Mesendoderm (in vitro differentiated cells): ENCODE measurements around the gene YJEFN3.

Experiments
- DNase-seq: peaks from one replicate; pipeline ENCODE4 v3.0.0; 2013
- H2AK5ac ChIP-seq: 2 replicates; pipeline ENCODE4 v1.6.1; 2013; ENCODE audit warnings: low read length, inconsistent platforms
- H2BK120ac ChIP-seq: 2 replicates; pipeline ENCODE4 v1.6.1; 2013; ENCODE audit warnings: low read depth, mild to moderate bottlenecking, low read length, moderate library complexity, mixed read lengths
- H2BK15ac ChIP-seq: replicated peaks from 2 replicates; pipeline ENCODE4 v1.6.1; 2013; ENCODE audit warnings: low read depth, mild to moderate bottlenecking, moderate library complexity
- H2BK5ac ChIP-seq: 2 replicates; pipeline ENCODE4 v1.6.1; 2013; ENCODE audit warnings: low read length, inconsistent platforms
- H3K18ac ChIP-seq: 2 replicates; pipeline ENCODE4 v1.6.1; 2013; ENCODE audit warnings: mild to moderate bottlenecking, low read length, mixed read lengths
- H3K23ac ChIP-seq: one replicate; pipeline ENCODE4 v1.6.1; 2013; ENCODE audit warnings: low read length
- H3K27ac ChIP-seq: 2 replicates; pipeline ENCODE4 v1.5.1; 2013; ENCODE audit warnings: low read depth, mild to moderate bottlenecking, inconsistent platforms, low read length, moderate library complexity
- H3K27me3 ChIP-seq: 2 replicates; pipeline ENCODE4 v1.6.1; 2013; ENCODE audit warnings: low read length, control low read depth, mild to moderate bottlenecking, inconsistent platforms; ENCODE audit not compliant: insufficient read depth, poor library complexity
- H3K36me3 ChIP-seq: 2 replicates; pipeline ENCODE4 v1.6.1; 2013; ENCODE audit warnings: low read length, inconsistent platforms; ENCODE audit not compliant: control insufficient read depth, insufficient read depth
- H3K4ac ChIP-seq: one replicate; pipeline ENCODE4 v1.6.1; 2013; ENCODE audit warnings: low read depth, mild to moderate bottlenecking, low read length, moderate library complexity
- H3K4me1 ChIP-seq: 2 replicates; pipeline ENCODE4 v1.6.1; 2013; ENCODE audit warnings: low read depth, low read length, inconsistent platforms; ENCODE audit not compliant: control insufficient read depth
- H3K4me2 ChIP-seq: 2 replicates; pipeline ENCODE4 v1.6.1; 2013; ENCODE audit warnings: low read length
- H3K4me3 ChIP-seq: 2 replicates; pipeline ENCODE4 v1.5.1; 2013; ENCODE audit warnings: mild to moderate bottlenecking, low read length
- H3K56ac ChIP-seq: one replicate; pipeline ENCODE4 v1.6.1; 2013; ENCODE audit warnings: low read length
- H3K79me1 ChIP-seq: 2 replicates; pipeline ENCODE4 v1.6.1; 2013; ENCODE audit warnings: low read length, inconsistent platforms
- H3K79me2 ChIP-seq: 2 replicates; pipeline ENCODE4 v1.6.1; 2013; ENCODE audit warnings: mild to moderate bottlenecking, low read length; ENCODE audit not compliant: control insufficient read depth, insufficient read depth
- H3K9ac ChIP-seq: 2 replicates; pipeline ENCODE4 v1.6.1; 2013; ENCODE audit warnings: low read length, inconsistent platforms
- H4K5ac ChIP-seq: one replicate; pipeline ENCODE4 v1.6.1; 2013; ENCODE audit warnings: low read length
- H4K8ac ChIP-seq: one replicate; pipeline ENCODE4 v1.6.1; 2013; ENCODE audit warnings: low read depth, mild to moderate bottlenecking, control low read depth, low read length, moderate library complexity
- WGBS: extraction: QIAGEN DNeasy Blood & Tissue Kit; methylation state at CpG from one replicate; pipeline ENCODE4 v1.1.7; 2013; ENCODE audit warnings: low lambda C conversion rate, missing lambda C conversion rate; ENCODE audit not compliant: insufficient coverage; ENCODE audit errors: extremely low coverage; 5-methylcytosine and 5-hydroxymethylcytosine counted together

YJEFN3 gene

DNA sequence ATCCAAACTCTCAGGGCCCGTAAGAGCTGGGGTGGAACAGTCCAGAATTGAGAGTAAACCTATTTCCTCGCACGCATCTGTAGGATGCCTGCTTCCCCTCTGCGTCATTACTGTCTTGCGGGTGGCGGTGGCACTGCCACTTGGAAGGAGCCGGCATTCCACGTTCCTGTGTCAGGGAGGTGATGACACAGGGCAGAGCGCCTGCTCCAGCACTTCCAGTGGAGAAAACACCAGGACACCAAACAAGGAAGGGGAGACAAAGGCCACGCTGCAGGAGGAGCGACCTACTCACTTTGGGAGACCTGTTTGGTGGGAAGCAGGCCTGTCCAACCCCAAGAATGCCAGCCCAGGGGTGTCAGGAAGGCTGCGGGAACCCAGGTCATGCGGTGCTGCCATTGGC is 52.7 kb downstream of the YJEFN3 start:
- Histone ChIP-seq H3K4ac (no peak overlapping the region), H4K8ac (no peak overlapping the region), H3K79me2 (no peaks in the 10 kb centered on the region), H2BK5ac (no peak overlapping the region), H3K4me2 (no peak overlapping the region), H2BK15ac (no peak overlapping the region), H3K27me3 (no peaks in the 10 kb centered on the region), H2BK120ac (no peak overlapping the region), H2AK5ac (no peak overlapping the region), H3K9ac (no peak overlapping the region), H3K18ac (no peak overlapping the region), H3K4me3 (no peak overlapping the region), H3K4me1 (no peaks in the 10 kb centered on the region), H3K27ac (no peak overlapping the region), H3K36me3 (no peaks in the 10 kb centered on the region), H3K56ac (no peak overlapping the region), H4K5ac (no peak overlapping the region), H3K79me1 (no peaks in the 10 kb centered on the region), H3K23ac (no peak overlapping the region)
- no CpG with 5 or more reads among the region's 13 CpGs for WGBS
- DNase-seq, result no peak

DNA sequence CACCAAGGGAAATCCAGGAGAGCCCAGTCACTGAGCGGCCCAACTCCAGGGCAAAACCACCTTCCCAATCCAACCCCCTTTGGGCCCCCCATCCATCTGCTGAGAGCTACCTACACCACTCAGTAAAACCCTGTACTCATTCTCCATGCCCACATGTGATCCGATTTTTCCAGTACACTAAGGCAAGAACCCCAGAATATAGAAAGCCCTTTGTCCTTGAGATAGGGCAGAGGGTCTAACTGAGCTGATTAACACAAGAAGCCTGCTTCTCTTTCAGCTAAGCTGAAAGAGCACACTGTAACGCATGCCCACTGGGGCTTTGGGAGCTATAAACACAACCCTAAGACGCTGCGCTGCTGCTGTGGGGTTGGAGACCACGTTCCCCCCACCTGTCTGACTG is 53.8 kb downstream of the YJEFN3 start:
- Histone ChIP-seq H2BK5ac (no peak overlapping the region), H3K23ac (no peak overlapping the region), H3K79me2 (no peaks in the 10 kb centered on the region), H2BK120ac (no peak overlapping the region), H3K9ac (no peak overlapping the region), H3K4me1 (no peaks in the 10 kb centered on the region), H3K56ac (no peak overlapping the region), H4K8ac (no peak overlapping the region), H2BK15ac (no peak overlapping the region), H3K4me3 (no peak overlapping the region), H3K27me3 (no peaks in the 10 kb centered on the region), H4K5ac (no peak overlapping the region), H3K18ac (no peak overlapping the region), H2AK5ac (no peak overlapping the region), H3K4me2 (no peak overlapping the region), H3K27ac (no peak overlapping the region), H3K79me1 (no peaks in the 10 kb centered on the region), H3K4ac (no peak overlapping the region), H3K36me3 (no peaks in the 10 kb centered on the region)
- WGBS, result no CpG with 5 or more reads among the region's 6 CpGs
- DNase-seq, result no peak

- Histone ChIP-seq H3K4me1 (no peaks in the 10 kb centered on the region), H3K4me3 (no peak overlapping the region), H3K79me2 (no peaks in the 10 kb centered on the region), H4K5ac (no peak overlapping the region), H2AK5ac (no peak overlapping the region), H3K23ac (no peak overlapping the region), H2BK15ac (no peak overlapping the region), H2BK5ac (no peak overlapping the region), H3K56ac (no peak overlapping the region), H3K4me2 (no peak overlapping the region), H3K18ac (no peak overlapping the region), H3K4ac (no peak overlapping the region), H3K36me3 (no peaks in the 10 kb centered on the region), H3K79me1 (no peaks in the 10 kb centered on the region), H4K8ac (no peak overlapping the region), H3K27ac (no peak overlapping the region), H3K27me3 (no peaks in the 10 kb centered on the region), H2BK120ac (no peak overlapping the region), H3K9ac (no peak overlapping the region)
- WGBS, result no CpG with 5 or more reads among the region's 6 CpGs
- no peak for DNase-seq
Measured at GRCh38 chr19:19584356-19584755, 55.6 kb downstream of the YJEFN3 start.
